Activated CD8-positive, alpha-beta T cell treated with anti-CD3 and anti-CD28 coated beads, Interleukin-2, amount 10 ng/mL, durations not matched to agents 7 days and 5 days (primary cell): ENCODE data around the gene MXRA8. TPM values are rescaled to one million over a fixed set of nuclear protein-coding genes. Genes with fewer than 3 reads are reported as not detected.

ENCODE experiments used
- ATAC-seq: fragments of 150-1000 bp; cut with Tn5 transposase; one replicate; pipeline ENCODE4 v1.10.0; 2021; ENCODE audit warnings: moderate library complexity
- CTCF ChIA-PET: fragments of 350-600 bp; sonication (Branson Sonifier 250); formaldehyde crosslinking; loops from one replicate; lab custom pipeline; 2021; ENCODE audit warnings: antibody characterized with exemption; lab: Charles Lee
- POLR2A ChIA-PET: fragments of 350-600 bp; sonication (Branson Sonifier 250); formaldehyde crosslinking; loops from one replicate; lab custom pipeline; 2021; ENCODE audit warnings: antibody characterized with exemption; lab: Charles Lee
- DNase-seq: peaks from one replicate; pipeline ENCODE4 v3.0.0-alpha.2; 2020
- H3K27ac Mint-ChIP-seq: one replicate; pipeline ENCODE4 v1.8.0; 2021; ENCODE audit warnings: mild to moderate bottlenecking, mixed read lengths
- H3K27me3 Mint-ChIP-seq: one replicate; pipeline ENCODE4 v1.8.0; 2021; ENCODE audit warnings: low read depth, mixed read lengths
- H3K36me3 Mint-ChIP-seq: one replicate; pipeline ENCODE4 v1.8.0; 2021; ENCODE audit warnings: low read depth, mixed read lengths
- H3K4me1 Mint-ChIP-seq: one replicate; pipeline ENCODE4 v1.8.0; 2021; ENCODE audit warnings: low read depth, mixed read lengths
- H3K4me3 Mint-ChIP-seq: one replicate; pipeline ENCODE4 v1.8.0; 2021; ENCODE audit warnings: mild to moderate bottlenecking, mixed read lengths
- H3K9me3 Mint-ChIP-seq: one replicate; pipeline ENCODE4 v1.8.0; 2022; ENCODE audit warnings: mixed read lengths; ENCODE audit not compliant: insufficient read depth
- total RNA-seq, 2 experiments: library from RNA; stranded (reverse); gene quantifications; one replicate each; pipeline ENCODE4 v1.2.3, GENCODE V29; 2021

MXRA8 gene
- total RNA-seq, 2 experiments from 2014 or later, result not detected

DNA sequence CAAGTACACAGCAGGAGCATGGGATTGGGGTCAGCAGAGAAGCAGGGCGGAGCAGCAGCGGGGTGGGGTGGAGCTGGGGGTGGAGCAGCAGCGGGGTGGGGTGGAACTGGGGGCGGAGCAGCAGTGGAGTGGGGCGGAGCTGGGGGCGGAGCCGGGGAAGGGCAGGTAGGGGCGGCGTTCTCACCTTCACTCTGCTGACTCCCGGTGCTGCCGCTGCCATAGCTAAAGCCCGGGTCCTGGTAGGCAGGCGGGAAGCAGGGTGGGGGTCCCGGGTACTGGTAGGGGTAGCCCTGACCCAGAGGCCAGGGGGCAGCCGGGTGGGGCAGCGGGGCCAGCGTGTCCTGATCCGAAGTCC is 20.6 kb downstream of the MXRA8 start:
- no peaks in the 10 kb centered on the region for H3K27me3 Mint-ChIP-seq
- H3K27ac Mint-ChIP-seq, result no peak overlapping the region
- H3K4me1 Mint-ChIP-seq, result no peaks in the 10 kb centered on the region
- ATAC-seq (peak; percentile 66), DNase-seq (no peak)
- no peak overlapping the region for H3K4me3 Mint-ChIP-seq
- H3K9me3 Mint-ChIP-seq, result no peaks in the 10 kb centered on the region
- ChIA-PET CTCF (no interaction called here), POLR2A (no interaction called here)
- H3K36me3 Mint-ChIP-seq, result peaks cover 18% of the 10 kb centered on the region

DNA sequence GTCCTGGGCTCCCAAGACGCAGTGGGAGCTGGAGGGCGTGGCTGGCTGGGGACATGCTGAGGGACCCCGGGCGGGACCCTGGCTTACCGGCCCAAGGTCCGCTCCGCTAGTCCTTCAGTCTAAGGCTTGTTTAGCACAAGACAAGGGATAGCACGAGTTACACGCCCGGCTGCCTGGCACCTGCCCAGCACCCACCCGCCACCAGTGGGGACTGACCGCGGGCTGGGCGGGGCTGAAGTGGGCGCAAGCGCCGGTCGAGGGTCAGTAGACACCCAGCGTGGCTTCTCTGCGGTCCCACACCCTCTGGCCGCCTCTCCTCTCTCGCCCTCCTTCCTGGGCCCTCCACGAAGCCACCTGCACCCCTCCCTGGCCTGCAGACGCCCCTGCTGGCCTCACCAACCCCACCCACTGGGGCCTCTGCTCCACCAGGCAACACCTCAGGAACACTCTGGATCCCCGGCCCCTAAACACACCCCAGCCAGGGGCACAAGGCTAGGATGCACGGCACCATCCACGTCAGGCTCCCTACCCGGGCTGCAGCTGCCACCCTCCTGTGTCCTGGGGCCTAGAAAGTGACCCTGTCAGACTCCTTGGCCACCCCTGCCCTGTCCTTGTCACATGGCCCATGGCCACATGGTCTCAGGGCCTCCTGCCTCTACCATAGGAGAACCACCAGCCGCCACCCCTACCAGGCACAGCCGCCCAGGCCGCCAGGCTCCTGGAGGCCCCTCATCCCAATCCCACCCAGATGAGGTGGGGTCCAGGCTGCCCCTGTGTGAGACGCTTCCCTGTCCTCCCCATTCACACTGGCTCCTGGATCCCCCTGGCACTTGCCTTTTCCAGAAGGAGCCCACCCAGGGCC is 21.2 kb downstream of the MXRA8 start:
- DNase-seq, result no peak
- H3K27ac Mint-ChIP-seq, result no peak overlapping the region
- POLR2A ChIA-PET, result interaction anchor here (0.6 kb wide), 1 partner anchor 23 kb away, joined by 4 read pairs; no protein-coding TSS in a partner anchor
- CTCF ChIA-PET, result no interaction called here
- H3K27me3 Mint-ChIP-seq, result no peaks in the 10 kb centered on the region
- ATAC-seq, result no peak
- no peaks in the 10 kb centered on the region for H3K4me1 Mint-ChIP-seq
- H3K36me3 Mint-ChIP-seq, result peaks cover 18% of the 10 kb centered on the region
- no peak overlapping the region for H3K4me3 Mint-ChIP-seq
- H3K9me3 Mint-ChIP-seq, result no peaks in the 10 kb centered on the region

GRCh38 chr1:1336446-1336845 is 21.9 kb downstream of the MXRA8 start:
- POLR2A ChIA-PET, result interaction anchor here (0.6 kb wide), 1 partner anchor 22 kb away, joined by 4 read pairs; no protein-coding TSS in a partner anchor
- H3K27ac Mint-ChIP-seq, result no peak overlapping the region

GRCh38 chr1:1335792-1336248 is 22.5 kb downstream of the MXRA8 start:
- no peak for ATAC-seq
- CTCF ChIA-PET, result no interaction called here
- POLR2A ChIA-PET, result no interaction called here
- no peak overlapping the region for H3K4me3 Mint-ChIP-seq
- no peak overlapping the region for H3K27ac Mint-ChIP-seq
- H3K36me3 Mint-ChIP-seq, result peaks cover 12% of the 10 kb centered on the region
- H3K9me3 Mint-ChIP-seq, result no peaks in the 10 kb centered on the region
- no peaks in the 10 kb centered on the region for H3K4me1 Mint-ChIP-seq
- H3K27me3 Mint-ChIP-seq, result no peaks in the 10 kb centered on the region
- no peak for DNase-seq

More at GRCh38 chr1:1336446-1336845, 21.9 kb downstream of the MXRA8 start:
- Mint-ChIP-seq H3K27me3 (no peaks in the 10 kb centered on the region), H3K9me3 (no peaks in the 10 kb centered on the region), H3K4me3 (no peak overlapping the region), H3K36me3 (peaks cover 18% of the 10 kb centered on the region), H3K4me1 (no peaks in the 10 kb centered on the region)
- ATAC-seq (no peak), DNase-seq (no peak)
- CTCF ChIA-PET, result no interaction called here

- Mint-ChIP-seq H3K27ac (no peak overlapping the region), H3K9me3 (no peaks in the 10 kb centered on the region), H3K27me3 (no peaks in the 10 kb centered on the region), H3K4me1 (no peaks in the 10 kb centered on the region), H3K4me3 (no peak overlapping the region), H3K36me3 (peaks cover 7% of the 10 kb centered on the region)
- POLR2A ChIA-PET, result no interaction called here
- DNase-seq, result no peak
- no peak for ATAC-seq
- CTCF ChIA-PET, result no interaction called here
These were observed 23.1 kb downstream of the MXRA8 start for GRCh38 chr1:1335283-1335682.

- CTCF ChIA-PET, result interaction anchor here (1.6 kb wide), 1 partner anchor 13 kb away, joined by 3 read pairs; no protein-coding TSS in a partner anchor
These were observed 23.5 kb downstream of the MXRA8 start for GRCh38 chr1:1334835-1335234.

GRCh38 chr1:1333551-1334241 is 24.7 kb downstream of the MXRA8 start:
- ChIA-PET CTCF (interaction anchor here (1.6 kb wide), 1 partner anchor 14 kb away, joined by 3 read pairs; no protein-coding TSS in a partner anchor), POLR2A (no interaction called here)
- Mint-ChIP-seq H3K4me3 (no peak overlapping the region), H3K27me3 (no peaks in the 10 kb centered on the region), H3K27ac (no peak overlapping the region), H3K36me3 (peaks cover 7% of the 10 kb centered on the region), H3K4me1 (no peaks in the 10 kb centered on the region), H3K9me3 (no peaks in the 10 kb centered on the region)
- DNase-seq, result no peak
- ATAC-seq, result no peak

More at GRCh38 chr1:1334835-1335234, 23.5 kb downstream of the MXRA8 start:
- POLR2A ChIA-PET, result no interaction called here
- H3K4me3 Mint-ChIP-seq, result no peak overlapping the region
- H3K36me3 Mint-ChIP-seq, result peaks cover 9% of the 10 kb centered on the region
- H3K9me3 Mint-ChIP-seq, result no peaks in the 10 kb centered on the region
- H3K27ac Mint-ChIP-seq, result no peak overlapping the region
- DNase-seq (no peak), ATAC-seq (no peak)
- H3K27me3 Mint-ChIP-seq, result no peaks in the 10 kb centered on the region
- no peaks in the 10 kb centered on the region for H3K4me1 Mint-ChIP-seq

DNA sequence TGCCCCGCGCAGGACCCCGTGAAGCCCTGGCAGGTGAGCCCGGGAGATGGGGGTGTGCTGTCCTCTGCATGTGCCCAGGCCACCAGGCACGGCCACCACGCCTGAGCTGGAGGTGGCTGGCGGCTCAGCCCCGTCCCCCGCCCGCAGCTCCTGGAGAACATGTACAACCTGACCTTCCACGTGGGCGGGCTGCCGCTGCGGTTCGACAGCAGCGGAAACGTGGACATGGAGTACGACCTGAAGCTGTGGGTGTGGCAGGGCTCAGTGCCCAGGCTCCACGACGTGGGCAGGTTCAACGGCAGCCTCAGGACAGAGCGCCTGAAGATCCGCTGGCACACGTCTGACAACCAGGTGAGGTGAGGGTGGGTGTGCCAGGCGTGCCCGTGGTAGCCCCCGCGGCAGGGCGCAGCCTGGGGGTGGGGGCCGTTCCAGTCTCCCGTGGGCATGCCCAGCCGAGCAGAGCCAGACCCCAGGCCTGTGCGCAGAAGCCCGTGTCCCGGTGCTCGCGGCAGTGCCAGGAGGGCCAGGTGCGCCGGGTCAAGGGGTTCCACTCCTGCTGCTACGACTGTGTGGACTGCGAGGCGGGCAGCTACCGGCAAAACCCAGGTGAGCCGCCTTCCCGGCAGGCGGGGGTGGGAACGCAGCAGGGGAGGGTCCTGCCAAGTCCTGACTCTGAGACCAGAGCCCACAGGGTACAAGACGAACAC is 25.4 kb downstream of the MXRA8 start:
- ChIA-PET POLR2A (no interaction called here), CTCF (interaction anchor here (1.6 kb wide), 1 partner anchor 15 kb away, joined by 3 read pairs; no protein-coding TSS in a partner anchor)
- ATAC-seq (no peak), DNase-seq (no peak)
- no peaks in the 10 kb centered on the region for H3K9me3 Mint-ChIP-seq
- no peaks in the 10 kb centered on the region for H3K4me1 Mint-ChIP-seq
- peaks cover 5% of the 10 kb centered on the region for H3K36me3 Mint-ChIP-seq
- no peak overlapping the region for H3K4me3 Mint-ChIP-seq
- H3K27ac Mint-ChIP-seq, result no peak overlapping the region
- no peaks in the 10 kb centered on the region for H3K27me3 Mint-ChIP-seq

DNA sequence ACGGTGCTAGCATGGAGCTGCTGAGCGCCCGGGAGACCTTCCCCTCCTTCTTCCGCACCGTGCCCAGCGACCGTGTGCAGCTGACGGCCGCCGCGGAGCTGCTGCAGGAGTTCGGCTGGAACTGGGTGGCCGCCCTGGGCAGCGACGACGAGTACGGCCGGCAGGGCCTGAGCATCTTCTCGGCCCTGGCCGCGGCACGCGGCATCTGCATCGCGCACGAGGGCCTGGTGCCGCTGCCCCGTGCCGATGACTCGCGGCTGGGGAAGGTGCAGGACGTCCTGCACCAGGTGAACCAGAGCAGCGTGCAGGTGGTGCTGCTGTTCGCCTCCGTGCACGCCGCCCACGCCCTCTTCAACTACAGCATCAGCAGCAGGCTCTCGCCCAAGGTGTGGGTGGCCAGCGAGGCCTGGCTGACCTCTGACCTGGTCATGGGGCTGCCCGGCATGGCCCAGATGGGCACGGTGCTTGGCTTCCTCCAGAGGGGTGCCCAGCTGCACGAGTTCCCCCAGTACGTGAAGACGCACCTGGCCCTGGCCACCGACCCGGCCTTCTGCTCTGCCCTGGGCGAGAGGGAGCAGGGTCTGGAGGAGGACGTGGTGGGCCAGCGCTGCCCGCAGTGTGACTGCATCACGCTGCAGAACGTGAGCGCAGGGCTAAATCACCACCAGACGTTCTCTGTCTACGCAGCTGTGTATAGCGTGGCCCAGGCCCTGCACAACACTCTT is 26.2 kb downstream of the MXRA8 start:
- Mint-ChIP-seq H3K27me3 (no peaks in the 10 kb centered on the region), H3K36me3 (peaks cover 5% of the 10 kb centered on the region), H3K9me3 (no peaks in the 10 kb centered on the region), H3K4me1 (no peaks in the 10 kb centered on the region), H3K4me3 (no peak overlapping the region), H3K27ac (no peak overlapping the region)
- POLR2A ChIA-PET, result no interaction called here
- DNase-seq (no peak), ATAC-seq (no peak)
- CTCF ChIA-PET, result interaction anchor here (1.1 kb wide), 1 partner anchor 40 kb away, joined by 4 read pairs; no protein-coding TSS in a partner anchor

DNA sequence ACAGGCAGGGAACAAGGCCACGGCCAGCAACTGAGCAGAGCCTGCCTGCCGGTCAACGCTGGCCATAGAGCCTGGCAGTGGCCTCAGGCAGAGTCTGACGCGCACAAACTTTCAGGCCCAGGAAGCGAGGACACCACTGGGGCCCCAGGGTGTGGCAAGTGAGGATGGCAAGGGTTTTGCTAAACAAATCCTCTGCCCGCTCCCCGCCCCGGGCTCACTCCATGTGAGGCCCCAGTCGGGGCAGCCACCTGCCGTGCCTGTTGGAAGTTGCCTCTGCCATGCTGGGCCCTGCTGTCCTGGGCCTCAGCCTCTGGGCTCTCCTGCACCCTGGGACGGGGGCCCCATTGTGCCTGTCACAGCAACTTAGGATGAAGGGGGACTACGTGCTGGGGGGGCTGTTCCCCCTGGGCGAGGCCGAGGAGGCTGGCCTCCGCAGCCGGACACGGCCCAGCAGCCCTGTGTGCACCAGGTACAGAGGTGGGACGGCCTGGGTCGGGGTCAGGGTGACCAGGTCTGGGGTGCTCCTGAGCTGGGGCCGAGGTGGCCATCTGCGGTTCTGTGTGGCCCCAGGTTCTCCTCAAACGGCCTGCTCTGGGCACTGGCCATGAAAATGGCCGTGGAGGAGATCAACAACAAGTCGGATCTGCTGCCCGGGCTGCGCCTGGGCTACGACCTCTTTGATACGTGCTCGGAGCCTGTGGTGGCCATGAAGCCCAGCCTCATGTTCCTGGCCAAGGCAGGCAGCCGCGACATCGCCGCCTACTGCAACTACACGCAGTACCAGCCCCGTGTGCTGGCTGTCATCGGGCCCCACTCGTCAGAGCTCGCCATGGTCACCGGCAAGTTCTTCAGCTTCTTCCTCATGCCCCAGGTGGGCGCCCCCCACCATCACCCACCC is 27.0 kb downstream of the MXRA8 start, which contains the start of gene TAS1R3:
Gene TAS1R3, plus strand, starts transcription at position 213 of the 898 bp plus-strand sequence. Its CDS starts 66 bp downstream, at position 279.
- H3K4me1 Mint-ChIP-seq, result peaks cover 5% of the 10 kb centered on the region
- H3K4me3 Mint-ChIP-seq, result no peak within 1 kb of the TSS
- H3K9me3 Mint-ChIP-seq, result no peaks in the 10 kb centered on the region
- no peaks in the 10 kb centered on the region for H3K27me3 Mint-ChIP-seq
- H3K27ac Mint-ChIP-seq, result no peak within 1 kb of the TSS
- H3K36me3 Mint-ChIP-seq, result peaks cover 5% of the 10 kb centered on the region
- DNase-seq (no peak), ATAC-seq (no peak)
- CTCF ChIA-PET, result interaction anchor here (1.1 kb wide), 1 partner anchor 41 kb away, joined by 4 read pairs; no protein-coding TSS in a partner anchor
- POLR2A ChIA-PET, result no interaction called here
